HG02884 (cell line): ENCODE results near the gene PPP1R36.

Experiments
- ATAC-seq: cut with Tn5 transposase; IDR thresholded peaks from one replicate; pipeline ENCODE4 v1.9.1; 2021; ENCODE audit warnings: mild to moderate bottlenecking, moderate library complexity; ENCODE audit not compliant: unreplicated experiment

PPP1R36 gene

GRCh38 chr14:64638625-64639024 is 88.9 kb downstream of the PPP1R36 start:
- ATAC-seq: no peak
